Measurements from ENCODE around the gene STXBP6.

Gene STXBP6

DNA sequence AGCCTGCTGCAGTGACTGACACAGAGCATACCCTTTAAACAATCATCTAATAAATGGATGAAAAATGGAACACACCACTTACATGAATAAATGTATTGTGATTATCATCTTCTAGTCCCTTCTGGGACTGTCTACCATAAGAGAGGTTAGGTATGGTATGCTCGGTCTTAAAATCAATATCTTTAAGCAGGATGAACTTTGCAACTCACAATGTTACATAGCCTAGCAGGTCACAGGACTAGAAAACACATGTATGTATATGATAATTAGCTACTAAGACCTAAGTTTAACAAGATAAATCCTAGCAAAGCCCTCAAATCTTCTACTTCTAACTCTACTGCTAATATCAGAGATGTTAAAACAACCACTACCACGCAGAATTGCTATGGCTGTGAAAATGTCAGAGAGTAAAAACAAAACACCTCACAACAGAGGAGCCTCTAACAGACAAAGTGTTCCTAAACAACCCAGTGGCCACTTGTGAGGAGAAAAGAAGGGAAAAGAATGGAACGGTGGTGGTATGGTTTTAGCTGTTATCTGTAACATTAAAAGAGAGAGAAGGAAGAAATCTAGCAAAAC, 139.4 kb downstream of the STXBP6 start:
- no peak for DNase-seq

DNA sequence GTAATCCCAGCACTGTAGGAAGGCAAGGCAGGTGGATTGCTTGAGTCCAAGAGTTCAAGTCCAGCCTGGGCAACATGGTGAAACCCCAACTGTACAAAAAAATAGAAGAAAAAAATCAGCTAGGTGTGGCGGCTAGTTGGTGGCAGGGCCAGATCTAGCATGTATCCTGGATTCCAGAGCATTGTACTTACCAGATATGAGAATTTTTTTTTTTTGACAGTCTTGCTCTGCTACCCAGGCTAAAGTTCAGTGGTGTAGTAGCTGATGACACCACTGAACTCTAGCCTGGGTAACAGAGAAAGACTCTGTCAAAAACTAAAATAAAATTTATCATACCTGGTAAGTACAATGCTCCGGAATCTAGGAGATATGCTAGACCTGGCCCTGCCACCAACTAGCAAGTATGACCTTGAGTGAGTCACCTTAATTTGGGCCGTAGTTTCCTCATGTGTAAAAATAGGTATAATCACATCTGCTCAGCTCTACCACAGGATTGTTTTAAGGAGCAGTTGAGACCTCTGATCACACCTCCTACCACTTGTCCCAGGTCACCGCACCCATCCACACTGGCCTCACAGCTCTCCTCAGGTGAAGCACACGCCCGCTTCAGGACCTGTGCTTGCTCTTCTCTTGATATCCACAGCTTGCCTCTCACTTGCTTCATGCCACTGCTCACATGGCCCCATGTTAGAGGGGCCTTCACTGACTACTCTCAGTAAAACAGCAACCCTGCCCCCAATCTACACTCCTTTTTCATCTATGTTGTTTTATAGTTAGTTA, 140.2 kb downstream of the STXBP6 start:
- no peak for DNase-seq

DNA sequence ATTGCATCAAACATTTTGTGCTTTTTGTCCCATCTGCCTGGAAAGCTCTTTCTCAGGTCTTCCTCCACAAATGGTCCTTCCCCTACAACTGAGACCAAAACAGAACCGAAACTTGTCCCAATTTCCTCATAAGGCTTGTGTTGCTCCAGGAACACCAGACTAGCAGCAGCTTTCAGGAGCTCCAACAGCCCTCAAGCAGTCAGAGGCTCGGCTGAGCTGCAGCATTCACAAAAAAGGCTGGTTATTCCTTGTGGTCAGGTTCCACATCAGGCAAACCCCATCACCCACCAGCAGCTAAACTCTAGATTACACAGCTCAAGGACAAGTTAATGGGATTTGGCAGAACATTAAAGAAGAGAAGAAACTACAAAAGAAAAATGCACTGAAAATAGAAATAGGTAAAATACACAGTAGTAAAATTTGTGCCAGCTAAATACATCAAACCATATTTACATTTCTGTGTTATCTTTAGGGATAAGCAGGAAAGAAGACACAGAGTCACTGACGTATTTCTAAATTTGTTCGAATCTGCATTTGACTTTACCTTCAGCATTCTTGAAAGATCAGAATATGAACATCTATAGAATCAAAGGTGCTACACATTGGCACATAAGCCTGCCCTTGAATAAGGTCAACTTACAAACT, 141.2 kb downstream of the STXBP6 start:
- DNase-seq, result no peak

DNA sequence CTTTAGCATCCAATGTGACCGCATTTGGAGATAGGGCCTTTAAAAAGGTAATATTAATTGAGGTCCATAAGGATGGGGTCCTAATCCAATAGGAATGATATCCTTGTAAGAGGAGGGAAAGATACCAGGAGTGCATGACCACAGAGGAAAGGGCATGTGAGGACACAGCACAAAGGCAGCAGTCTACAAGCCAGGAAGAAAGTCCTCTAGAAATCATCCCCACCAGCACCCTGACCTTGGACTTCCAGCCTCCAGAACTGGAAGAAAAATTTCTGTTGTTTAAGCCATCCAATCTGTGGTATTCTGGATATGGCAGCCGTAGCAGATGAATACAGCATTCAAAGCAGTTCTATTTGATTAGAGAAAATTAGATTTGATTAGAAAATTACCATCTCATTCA, 145.4 kb downstream of the STXBP6 start:
- DNase-seq, result no peak

DNA sequence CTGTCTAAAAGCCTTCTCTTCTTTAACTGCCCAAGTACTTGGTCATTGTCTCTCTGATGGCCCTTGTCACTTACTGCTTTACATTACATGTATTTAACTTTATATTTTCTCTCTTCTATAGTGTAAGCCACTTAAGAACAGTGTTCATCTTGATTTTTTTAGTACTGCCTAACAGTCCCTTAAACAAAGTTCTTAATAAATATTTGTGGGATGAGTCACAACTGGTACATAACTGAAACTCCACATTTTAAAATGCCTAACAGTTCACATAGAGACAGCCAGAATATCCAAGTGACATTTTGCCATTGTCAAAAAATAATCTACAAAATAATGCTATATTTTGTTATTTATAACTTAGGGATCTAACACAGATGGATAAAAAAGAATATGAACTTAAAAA, 146.6 kb downstream of the STXBP6 start:
- no peak for DNase-seq

DNA sequence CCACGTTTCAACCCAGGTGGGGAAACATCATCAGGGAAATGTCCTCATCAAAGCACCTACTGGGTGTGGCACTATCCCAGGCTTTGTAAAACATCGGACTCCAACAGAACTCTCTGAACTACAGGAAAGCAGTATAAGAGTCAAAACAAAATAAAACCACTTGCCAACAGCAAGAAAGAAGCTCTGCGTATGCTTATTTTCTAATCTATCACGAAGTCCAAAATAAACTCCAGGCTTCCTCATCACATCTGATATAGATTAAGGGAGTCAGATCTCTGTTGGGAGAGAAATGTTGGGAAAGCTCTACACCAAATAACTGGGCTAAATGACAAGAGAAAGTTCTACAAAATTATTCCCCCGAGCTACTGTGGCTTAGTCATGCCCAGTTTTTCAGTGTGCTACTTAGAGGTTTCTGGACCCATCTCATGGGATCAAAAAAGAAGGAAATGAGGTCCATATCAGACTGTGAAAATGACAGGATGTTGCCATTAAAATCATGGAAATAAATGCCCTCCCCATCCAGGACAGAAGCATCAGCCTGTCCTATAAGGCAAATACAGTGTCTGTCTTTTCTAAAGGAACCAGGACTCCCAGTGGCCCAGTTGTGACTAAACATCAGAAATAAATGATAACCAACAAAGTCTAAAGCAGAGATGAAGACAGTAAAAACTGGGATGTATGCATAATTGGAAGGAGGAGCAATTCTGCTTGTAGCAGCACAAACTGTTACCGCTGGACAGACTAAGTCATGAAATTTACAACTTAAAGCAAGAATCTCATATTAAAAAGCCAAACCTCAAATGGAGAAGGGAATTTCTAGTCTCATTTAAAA, 149.5 kb downstream of the STXBP6 start:
- DNase-seq, result no peak

DNA sequence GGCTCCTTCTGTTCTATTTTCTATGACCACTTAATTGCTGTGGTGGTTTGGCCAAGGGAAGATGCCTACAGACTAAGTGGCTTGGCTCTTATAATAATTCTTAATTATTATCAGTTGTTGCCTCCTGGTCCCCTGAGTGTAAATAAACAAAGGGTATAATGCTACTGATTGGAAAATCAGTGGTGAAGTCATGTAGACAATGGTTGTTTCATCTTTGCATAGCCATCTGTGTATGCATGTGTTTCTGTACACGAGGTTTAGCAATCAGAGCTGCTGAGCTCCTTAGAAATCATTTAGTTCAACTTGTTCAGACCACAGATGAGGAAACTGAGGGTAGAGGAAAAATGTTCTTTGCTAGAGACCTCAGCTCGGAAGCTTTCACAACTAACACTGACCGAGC, 152.2 kb downstream of the STXBP6 start:
- DNase-seq, result no peak

DNA sequence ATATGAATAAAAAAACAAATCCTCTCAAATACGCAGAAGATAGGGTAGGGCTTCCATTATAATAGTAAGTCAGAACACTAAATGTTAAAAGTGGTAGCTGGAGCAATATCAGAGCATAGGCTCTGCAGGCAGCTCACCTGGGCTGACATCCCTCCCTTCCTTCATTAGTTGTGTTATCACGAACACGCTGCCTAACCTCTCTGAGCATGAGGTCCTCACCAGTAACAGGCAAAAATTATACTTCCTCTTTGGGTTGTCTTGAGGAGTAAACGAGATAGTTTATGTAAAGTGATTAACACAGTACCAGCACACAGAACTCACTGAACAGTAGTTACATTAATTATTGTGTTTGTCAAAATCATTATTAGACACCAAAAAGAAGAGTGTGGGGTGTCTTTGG, 154.3 kb downstream of the STXBP6 start:
- DNase-seq, result no peak

DNA sequence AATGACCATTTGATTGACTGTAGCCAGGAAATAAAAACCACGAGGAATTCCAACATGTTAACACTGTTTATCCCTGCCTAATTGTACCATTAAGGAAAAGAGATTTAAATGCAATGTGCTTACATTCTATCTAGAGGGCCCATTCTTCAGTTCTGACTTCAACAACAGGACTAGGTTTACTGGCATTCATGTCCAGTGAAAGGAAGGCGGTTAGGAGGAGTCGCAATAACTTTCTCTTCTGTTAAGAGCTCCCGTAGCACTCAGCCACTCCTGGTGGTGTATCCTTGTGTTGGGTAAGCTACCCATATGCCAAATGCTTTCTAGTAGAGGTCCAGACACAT, 154.7 kb downstream of the STXBP6 start:
- DNase-seq, result no peak

DNA sequence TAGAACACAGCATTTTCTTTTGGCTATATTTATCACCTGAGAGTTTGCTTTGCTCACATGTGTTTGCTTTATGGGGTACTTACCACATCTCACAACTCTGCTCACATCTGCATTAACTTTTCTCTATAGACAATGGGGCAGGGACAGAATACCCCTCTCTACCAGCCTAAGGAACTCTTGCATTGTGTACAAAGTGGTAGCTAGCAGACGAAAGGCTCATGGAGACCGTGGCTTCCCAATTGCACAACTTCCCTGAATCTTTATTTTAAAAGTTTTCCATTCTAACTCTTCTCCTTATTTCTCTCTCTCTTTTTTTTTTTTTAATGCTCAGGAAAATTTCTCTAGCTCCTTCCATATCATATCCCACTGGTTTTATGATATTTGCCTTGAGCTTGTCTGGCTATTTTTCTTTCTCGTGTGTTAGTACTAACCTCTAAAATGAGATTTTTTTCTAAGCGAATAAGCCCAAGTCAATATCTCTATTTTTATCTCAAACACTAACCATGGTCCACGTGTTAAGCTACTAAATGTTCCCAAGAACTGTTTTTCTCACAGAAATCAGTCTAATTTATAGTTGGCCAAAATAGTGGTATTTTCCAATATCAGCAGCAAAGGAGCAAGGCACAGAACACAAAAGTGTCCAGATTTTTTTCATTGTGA, 155.2 kb downstream of the STXBP6 start:
- no peak for DNase-seq

DNA sequence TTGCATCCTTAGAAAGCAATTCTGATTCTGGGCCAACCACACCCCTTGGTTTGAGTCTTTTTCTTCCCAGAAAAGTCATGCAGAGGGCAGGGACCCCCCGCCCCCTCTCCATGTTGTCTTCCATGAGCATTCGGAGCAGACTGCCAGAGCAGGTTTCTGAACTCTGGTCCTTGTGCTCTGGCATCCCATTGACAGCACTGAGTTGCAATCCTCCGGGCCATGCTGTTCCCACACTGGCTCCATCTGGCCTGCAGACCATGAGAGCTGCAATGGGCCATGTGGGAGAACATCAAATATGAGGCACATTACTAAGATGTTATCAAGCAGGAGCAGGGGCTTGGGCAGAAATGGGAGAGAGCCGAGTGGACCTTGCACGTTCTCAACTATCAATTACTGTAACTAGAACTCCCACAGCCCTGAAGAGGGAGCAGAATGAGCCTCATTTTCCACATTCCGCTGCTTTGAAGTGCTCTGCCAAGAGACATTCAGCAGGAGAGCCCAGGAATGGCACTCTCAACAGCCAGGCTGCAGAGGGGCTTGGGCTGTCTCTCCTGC, 157.4 kb downstream of the STXBP6 start:
- DNase-seq, result no peak

DNA sequence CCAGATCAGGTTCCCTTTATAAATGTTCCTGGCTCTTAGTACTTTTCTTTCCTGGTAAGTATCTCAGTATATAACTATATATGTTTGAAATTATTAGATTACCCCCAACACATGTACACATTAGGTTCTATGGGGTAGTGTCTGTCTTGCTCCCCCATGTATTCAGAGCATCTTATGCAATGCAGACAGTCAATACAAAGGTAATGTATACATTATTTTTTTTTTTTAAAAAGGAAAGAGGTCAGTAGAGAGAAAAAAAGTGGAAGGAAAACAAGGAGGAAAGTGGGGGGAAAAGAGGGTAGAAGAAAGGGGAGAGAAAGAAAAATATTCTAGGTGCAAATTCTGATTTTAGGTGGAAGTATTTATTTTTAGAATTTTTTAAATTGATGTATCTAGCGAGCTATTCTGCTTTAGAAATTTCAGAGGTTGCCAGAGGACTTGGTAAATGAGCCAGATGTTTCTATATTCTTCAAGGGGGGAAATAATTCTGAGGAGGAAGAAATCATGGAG, 157.9 kb downstream of the STXBP6 start:
- DNase-seq, result no peak

DNA sequence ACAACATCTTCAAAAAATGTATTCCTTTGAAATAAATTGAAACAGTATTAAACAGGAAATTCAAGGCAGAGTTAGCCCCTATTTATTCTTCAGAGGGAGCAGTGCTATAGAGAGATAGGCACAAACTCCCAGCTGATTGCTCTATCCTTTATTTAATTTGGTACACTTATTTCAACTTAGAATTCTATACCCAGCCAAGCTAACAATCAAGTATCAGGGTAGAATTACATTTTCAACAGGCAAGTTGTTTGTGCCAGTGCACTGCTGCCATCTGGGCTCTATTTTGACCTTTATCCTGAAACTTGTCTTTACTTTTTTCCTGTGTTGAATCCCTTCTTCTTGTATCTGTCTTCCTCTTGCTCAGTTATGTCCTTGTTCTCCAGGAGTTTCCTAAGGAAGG, 159.2 kb downstream of the STXBP6 start:
- DNase-seq, result no peak

DNA sequence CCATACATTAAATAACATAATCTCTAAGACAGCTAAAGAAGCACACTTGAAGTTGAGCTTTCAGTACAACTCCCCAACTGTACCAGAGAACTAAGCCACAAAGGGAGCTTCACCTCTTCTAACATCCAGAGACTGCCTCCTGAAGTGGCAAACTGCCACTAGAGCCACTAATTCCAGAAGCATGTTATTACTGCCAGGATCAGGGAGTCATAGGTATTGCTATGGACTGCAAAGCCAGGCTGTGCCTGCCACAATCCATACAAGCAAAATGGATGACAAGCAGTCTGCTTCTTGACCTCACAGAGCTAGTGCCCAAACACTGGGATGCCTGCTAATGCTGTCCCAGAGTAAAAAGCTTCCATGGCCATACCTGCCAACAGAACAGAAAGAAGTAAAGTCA, 160.1 kb downstream of the STXBP6 start:
- DNase-seq, result no peak

DNA sequence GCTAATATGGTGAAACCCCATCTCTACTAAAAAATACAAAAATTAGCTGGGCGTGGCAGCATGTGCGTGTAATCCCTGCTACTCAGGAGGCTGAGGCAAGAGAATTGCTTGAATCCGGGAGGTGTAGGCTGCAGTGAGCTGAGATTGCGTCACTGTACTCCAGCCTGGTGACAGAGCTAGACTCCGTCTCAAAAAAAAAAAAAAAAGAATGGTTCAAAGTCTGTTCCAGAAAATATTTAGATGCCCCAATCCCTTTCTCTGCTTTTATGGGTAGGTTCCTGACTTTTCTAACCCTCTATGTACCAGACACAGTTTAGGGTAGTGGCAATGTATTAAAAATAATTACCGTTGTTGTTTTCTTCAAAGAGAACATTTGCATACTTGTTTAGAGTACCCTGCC, 161.4 kb downstream of the STXBP6 start:
- DNase-seq, result no peak

DNA sequence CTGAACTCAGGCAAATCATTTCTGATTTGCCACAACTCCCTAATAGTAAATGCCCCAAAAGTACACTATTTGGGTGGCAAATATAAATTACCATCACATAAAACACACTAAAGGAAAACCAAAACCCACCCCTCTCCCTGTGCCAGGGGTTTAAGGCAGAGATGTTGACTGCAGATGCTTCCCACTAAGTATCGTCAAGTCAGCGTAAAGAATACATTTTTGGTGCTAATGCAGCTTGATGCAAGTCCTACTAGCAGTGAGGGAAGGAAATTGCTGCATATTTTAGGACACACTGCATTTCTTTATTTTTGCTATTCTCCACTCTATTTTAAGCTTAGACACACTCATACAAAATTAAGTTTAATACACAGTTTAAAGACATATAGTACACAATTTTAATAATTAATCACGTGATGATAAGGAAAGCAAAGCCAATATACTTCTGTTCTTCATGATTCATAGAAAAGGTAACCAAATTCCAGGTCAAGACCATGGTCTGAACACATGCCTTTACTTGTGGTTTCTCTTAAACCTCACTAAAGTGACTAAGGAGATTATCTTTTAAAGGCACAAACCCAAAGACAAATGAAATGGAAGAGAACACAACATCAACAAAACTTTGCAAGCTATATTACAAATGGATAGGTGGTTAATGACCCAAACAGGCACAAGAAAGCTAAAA, 162.2 kb downstream of the STXBP6 start:
- DNase-seq, result no peak

DNA sequence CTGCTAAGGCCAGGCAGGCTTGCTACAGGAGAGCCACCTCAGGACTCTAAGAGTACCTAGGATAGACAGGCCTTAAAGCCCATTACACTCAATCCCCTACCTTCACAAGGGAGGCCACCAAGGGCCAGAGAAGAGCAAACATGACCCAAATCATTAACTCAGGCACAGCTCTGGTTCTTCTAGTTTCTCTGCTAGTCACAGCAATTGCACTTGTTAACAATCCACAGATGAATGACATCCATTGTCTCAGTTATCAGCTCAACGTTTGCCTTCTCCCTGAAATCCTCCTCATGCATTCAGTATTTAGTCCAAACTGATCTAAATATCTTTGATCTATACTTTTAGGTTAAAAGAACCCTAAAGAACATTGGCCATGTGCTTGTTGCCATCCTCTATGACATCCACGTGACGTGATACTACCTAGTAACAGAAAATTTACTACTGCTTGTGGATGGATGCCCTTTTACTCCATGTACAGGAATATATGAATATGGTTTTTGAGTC, 164.5 kb downstream of the STXBP6 start:
- DNase-seq, result no peak

DNA sequence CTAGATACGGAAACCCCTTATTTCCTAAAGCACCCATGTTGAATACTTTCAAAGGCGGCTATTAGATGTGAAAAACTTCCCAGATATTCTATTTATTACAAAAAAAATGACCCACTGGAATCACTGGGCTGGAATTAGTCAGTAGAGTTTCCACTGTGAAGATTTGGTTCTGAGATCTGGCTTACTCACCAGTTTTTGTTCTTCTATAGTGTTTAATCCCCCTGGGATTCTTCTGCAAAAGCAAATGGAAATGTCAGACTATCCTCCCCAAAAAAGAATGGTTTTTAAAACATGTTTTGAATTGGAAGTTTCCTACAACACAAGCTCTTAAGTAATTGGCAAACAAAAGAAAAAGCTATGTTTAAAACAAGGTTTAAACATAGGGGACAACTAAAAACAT, 166.4 kb downstream of the STXBP6 start:
- no peak for DNase-seq

DNA sequence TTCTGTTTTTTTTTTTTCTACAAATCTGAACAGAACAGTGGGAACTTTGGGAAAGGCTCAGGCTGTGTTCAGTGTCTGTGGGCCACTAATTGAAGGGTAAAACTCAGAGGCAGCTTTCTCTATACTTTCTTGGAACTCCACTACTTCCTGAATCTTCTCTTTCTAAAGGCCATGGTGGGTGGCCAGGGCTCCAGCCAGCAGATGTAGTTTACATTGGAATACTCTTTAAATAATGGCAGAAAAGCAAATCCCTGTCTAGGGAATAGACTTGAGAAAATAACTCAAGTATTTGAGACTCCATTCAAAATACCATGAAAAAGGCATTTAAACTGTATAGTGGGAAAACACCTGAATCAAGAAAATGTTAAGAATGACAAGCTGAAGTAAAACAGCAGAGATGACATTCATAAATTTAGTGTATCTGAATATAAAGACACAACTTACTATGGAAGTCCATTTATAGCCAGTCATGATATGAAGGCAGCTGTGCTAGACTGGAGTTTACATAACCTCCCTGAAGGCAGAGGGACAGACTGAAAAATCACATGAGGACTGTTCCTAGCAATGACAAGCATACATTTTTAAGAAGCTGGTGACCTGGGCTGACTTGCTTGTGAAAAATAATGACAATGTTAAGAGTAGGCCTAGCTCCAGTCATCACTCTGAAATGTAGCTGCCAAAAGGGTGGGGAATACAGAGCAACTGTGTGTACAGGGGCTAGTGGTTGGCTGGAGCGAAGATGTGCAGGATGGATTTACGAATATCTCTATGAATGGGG, 168.6 kb downstream of the STXBP6 start:
- no peak for DNase-seq

DNA sequence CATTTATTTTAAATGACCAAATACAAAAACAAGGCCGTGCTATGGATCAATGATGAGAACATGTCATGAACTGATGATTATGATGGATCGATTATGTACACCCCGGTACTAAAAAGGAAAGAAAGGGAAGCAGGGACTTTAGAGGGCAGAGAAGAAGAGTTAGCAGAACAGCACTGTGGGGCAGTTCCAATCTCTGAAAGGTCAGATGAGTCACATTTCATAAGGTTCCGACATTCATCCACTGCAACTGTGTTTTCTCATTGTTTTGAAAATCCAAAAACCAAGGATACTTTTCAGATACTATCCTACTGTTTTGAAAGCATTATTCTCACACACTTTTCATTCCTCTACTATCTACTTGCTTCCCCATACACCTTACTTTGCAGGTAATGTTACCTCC, 169.3 kb downstream of the STXBP6 start:
- DNase-seq, result no peak

Measured in stimulated activated CD4-positive, alpha-beta T cell treated with anti-CD3 and anti-CD28 coated beads, Interleukin-4, amount 100 ng/mL, for 1 hour (primary cell).